Measurements from ENCODE around the gene PCDH12. TPM values are rescaled to one million over a fixed set of nuclear protein-coding genes. Genes with fewer than 3 reads are reported as not detected.

Gene PCDH12
- total RNA-seq, 2 experiments from 2014 or later: 0.76 to 1.0 TPM

DNA sequence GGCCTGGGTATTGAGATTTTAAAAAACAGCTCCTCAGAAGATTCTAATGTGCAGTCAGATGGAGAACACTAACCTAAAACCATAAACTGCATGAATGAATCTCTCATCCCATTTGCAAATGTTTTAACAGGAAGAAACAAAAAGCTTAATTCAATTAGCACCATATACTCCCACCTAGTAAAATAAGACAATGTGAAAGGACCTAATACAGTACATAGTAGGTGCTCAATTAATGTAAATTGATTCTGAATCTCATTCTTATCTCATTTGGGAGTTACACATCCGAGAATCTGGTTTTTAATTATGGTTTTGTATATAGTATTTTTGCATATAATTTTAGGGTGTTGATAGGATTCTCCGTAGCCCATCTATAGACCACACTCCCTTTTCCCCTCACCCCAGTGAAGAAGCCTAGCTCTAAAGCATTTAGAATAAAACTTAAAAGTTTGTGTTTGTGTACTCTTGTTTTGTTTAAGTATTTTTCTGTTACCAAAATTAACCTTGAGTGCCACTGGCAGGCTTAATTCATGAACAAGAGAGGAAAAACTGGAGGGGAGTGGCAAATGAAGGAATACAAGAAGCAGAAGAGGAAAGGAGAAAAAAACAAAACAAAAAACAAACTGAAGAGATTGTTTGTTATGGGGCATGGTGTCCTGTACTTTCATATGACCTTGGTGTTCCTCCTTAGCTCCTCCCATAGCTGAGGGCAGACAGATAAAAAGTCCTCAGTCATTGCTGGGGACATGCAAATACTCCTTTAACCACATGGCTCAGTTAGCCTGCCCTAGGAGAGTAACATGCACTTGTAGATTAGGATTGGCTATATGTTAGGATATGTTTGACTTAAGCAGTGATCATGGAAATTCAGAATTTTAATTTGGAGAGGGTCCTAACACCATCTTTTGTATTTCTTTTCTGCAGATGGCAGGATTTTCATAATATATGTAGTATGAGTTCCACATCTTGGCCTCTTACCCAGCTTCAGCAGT is 12.1 kb upstream of the PCDH12 start:
- ChIA-PET POLR2A (interaction anchor here (0.6 to 1.9 kb wide), 11 partner anchors 9 to 333 kb away, joined by 3 to 17 read pairs (median 4); partner anchors contain the start of genes DELE1, HDAC3, NDFIP1 and PCDH12), CTCF (interaction anchor here (0.8 to 3.6 kb wide), 8 partner anchors 11 to 306 kb away, joined by 3 to 34 read pairs (median 8); partner anchors contain the start of genes GNPDA1 and PCDH12)

- ChIA-PET CTCF (interaction anchor here (0.6 to 3.6 kb wide), 15 partner anchors 8 to 305 kb away, joined by 3 to 34 read pairs (median 4); partner anchors contain the start of genes GNPDA1, PCDH1 and PCDH12), POLR2A (interaction anchor here (0.6 to 1.9 kb wide), 11 partner anchors 8 to 332 kb away, joined by 3 to 17 read pairs (median 4); partner anchors contain the start of genes DELE1, HDAC3, NDFIP1 and RELL2)
These were observed 11.1 kb upstream of the PCDH12 start, which contains the start of gene RNF14 for GRCh38 chr5:141968914-141969608. Gene RNF14, plus strand, starts transcription at chr5:141969105. Its CDS starts 4,484 bp downstream, at chr5:141973589.

- CTCF ChIA-PET: interaction anchor here (0.7 kb wide), 1 partner anchor 54 kb away, joined by 3 read pairs; no protein-coding TSS in a partner anchor
- POLR2A ChIA-PET: no interaction called here
These were observed 8.9 kb upstream of the PCDH12 start for GRCh38 chr5:141966963-141967333.

DNA sequence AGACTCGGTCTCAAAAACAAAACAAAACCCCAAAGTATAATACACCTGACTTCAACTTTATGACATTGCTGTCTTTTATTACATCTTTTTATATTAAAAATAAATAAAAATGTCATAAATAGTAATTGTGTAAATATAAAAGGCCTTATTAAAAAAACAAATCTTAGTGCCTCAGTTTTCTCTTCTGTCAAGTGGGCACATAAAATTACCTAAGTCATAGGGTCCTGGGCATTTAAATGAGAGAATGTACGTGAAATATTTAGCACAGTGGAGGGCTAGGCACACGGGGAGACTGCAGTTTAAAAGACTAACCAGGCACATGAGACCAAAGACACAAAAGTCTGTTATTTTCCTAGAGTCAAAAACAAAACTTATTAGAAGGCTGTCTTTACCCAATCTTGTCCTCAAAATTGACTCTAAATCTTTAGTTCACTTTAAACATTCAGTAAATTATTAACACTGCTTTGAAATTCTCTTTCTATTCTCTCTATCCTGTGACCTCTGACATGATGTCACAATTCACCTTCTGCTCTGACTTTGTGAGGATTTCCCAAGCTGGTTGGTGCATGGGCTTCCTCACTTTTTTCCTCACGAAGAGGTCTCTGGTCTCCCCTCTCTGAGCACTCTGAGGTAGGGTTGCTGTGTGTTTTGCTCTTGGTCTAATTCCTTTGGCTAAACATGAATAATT is 8.4 kb upstream of the PCDH12 start:
- CTCF ChIA-PET: interaction anchor here (0.7 kb wide), 1 partner anchor 54 kb away, joined by 3 read pairs; no protein-coding TSS in a partner anchor
- POLR2A ChIA-PET: no interaction called here

- POLR2A ChIA-PET: no interaction called here
- CTCF ChIA-PET: no interaction called here
These were observed 7.1 kb upstream of the PCDH12 start for GRCh38 chr5:141965071-141965470.

GRCh38 chr5:141963701-141964100 is 5.7 kb upstream of the PCDH12 start:
- POLR2A ChIA-PET: interaction anchor here (0.6 kb wide), 1 partner anchor 28 kb away, joined by 3 read pairs; no protein-coding TSS in a partner anchor
- CTCF ChIA-PET: interaction anchor here (0.9 to 1.4 kb wide), 3 partner anchors 85 to 272 kb away, joined by 4 to 6 read pairs (median 4); no protein-coding TSS in a partner anchor

- ChIA-PET POLR2A (interaction anchor here (0.5 to 1.5 kb wide), 4 partner anchors 8 to 311 kb away, joined by 3 to 4 read pairs (median 4); partner anchors contain the start of genes DELE1 and RNF14), CTCF (interaction anchor here (1.0 to 6.9 kb wide), 19 partner anchors 8 to 324 kb away, joined by 3 to 80 read pairs (median 7); partner anchors contain the start of genes DELE1, PCDH1, RELL2 and RNF14)
These were observed 3.5 kb upstream of the PCDH12 start for GRCh38 chr5:141961466-141961865.

GRCh38 chr5:141960449-141961323 is 2.7 kb upstream of the PCDH12 start:
- ChIA-PET POLR2A (interaction anchor here (1.2 to 2.1 kb wide), 4 partner anchors 9 to 269 kb away, joined by 3 to 7 read pairs (median 4); partner anchors contain the start of genes DELE1 and RNF14), CTCF (interaction anchor here (1.0 to 6.9 kb wide), 29 partner anchors 8 to 323 kb away, joined by 3 to 80 read pairs (median 5); partner anchors contain the start of genes DELE1, PCDH1, RELL2 and RNF14)

DNA sequence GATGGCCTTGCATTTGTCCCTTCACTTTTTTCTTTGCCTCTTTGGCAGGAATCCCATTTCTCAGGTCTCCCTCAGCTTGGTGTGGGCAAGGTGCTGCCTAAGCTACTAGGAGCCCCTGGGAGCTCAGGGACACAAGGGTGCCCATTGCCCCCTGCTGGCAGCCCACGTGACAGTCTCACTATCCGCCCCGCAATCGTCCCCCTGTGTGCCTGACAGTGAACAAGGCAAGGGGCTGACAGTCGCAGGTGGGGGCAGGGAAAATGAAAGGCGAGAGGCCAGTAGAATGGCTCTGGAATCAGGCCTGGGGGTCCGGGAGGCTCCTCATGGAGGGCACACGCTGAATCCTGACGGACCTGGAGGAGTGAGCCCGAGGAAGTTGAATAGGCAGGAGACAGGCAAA is 2.0 kb upstream of the PCDH12 start:
- POLR2A ChIA-PET: interaction anchor here (1.5 to 2.1 kb wide), 2 partner anchors 37 to 268 kb away, joined by 4 to 7 read pairs; partner anchors contain the start of gene DELE1
- CTCF ChIA-PET: interaction anchor here (0.7 to 6.9 kb wide), 24 partner anchors 9 to 318 kb away, joined by 3 to 80 read pairs (median 5); partner anchors contain the start of genes PCDH1 and RNF14

- ChIA-PET POLR2A (interaction anchor here (0.7 to 2.1 kb wide), 3 partner anchors 12 to 267 kb away, joined by 3 to 7 read pairs (median 3); no protein-coding TSS in a partner anchor), CTCF (interaction anchor here (0.5 to 6.9 kb wide), 8 partner anchors 10 to 294 kb away, joined by 3 to 80 read pairs (median 6); partner anchors contain the start of gene RNF14)
These were observed 657 bp upstream of the PCDH12 start for GRCh38 chr5:141958546-141959172.

DNA sequence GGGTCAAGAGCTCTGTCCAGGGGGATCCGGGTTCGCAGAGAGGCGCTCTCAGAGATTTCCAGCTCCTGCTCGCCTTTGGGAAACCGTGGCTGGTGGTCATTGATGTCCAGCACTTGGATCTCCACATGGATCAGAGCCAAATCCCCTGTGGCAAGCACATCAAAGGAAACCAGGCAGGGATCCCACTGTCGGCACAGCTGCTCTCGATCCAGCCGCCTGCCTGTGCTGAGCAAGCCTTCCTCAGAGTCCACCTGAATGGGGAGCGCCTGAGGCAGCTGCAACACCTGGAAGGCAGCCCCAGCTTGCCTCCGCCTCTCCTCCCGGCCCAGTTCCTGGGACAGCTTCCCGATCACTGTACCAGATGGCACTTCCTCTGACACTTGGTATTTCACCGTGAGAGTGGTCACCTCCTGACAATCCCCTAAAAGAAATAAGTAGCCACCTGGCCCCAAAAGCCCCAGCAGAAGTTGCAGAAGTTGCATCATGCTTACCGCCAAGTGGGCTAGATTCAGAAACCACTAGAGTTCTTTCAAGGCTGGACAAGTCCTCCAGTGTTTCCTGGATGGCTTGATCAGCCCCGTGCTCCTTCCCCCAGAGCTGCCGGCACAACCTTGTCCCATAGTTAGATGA is 520 bp downstream of the PCDH12 start:
- ChIA-PET CTCF (interaction anchor here (1.2 to 6.9 kb wide), 5 partner anchors 12 to 264 kb away, joined by 3 to 80 read pairs (median 4); partner anchors contain the start of gene RNF14), POLR2A (interaction anchor here (0.5 to 1.1 kb wide), 2 partner anchors 90 to 266 kb away, joined by 3 read pairs; no protein-coding TSS in a partner anchor)

GRCh38 chr5:141954194-141954593 is 3.8 kb downstream of the PCDH12 start:
- CTCF ChIA-PET: interaction anchor here (0.5 kb wide), 1 partner anchor 47 kb away, joined by 3 read pairs; no protein-coding TSS in a partner anchor
- POLR2A ChIA-PET: no interaction called here

DNA sequence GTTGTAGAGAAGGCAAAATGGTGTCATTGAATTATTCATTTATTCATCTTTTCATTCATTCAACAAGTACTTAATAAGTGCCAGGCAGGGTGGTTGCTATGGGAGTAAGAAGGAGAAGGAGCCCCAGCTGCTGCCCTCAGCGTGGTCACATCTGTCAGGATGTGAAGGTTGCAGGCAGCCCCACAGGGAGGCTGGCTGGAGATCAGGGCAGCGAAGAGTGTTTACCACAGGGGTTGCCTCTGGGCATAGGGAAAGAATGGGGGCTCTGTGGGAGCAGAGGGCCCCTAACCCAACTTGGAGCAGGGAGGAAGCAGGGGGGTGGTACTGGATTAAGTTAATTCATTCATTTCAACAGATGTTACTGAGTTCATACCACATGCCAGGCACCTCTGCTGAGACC is 6.0 kb downstream of the PCDH12 start:
- ChIA-PET CTCF (interaction anchor here (1.1 to 1.2 kb wide), 2 partner anchors 9 to 18 kb away, joined by 3 read pairs; no protein-coding TSS in a partner anchor), POLR2A (no interaction called here)

DNA sequence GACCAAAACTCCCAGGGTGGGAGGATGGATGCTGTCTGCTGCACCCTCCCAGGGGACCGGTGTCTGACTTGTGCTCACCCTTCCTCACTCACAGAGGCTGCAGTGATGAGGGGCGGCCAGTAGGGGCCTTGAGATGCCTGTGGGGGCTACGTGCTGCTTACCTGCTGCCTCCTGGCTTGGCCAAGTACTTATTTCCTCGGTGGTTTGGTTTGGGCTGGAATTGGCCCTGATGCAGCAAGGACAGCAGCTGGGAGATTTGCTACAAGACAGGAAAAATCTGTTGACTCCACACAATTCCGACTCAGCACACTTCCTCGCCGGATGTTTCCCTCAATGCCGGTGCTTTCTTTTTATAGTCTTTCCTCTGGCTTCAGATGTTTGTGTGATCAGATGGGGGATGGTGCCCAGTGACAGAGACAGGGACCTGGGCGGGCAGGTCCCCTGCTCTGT is 6.6 kb downstream of the PCDH12 start:
- POLR2A ChIA-PET: no interaction called here
- CTCF ChIA-PET: interaction anchor here (1.1 to 1.2 kb wide), 2 partner anchors 9 to 19 kb away, joined by 3 read pairs; no protein-coding TSS in a partner anchor

DNA sequence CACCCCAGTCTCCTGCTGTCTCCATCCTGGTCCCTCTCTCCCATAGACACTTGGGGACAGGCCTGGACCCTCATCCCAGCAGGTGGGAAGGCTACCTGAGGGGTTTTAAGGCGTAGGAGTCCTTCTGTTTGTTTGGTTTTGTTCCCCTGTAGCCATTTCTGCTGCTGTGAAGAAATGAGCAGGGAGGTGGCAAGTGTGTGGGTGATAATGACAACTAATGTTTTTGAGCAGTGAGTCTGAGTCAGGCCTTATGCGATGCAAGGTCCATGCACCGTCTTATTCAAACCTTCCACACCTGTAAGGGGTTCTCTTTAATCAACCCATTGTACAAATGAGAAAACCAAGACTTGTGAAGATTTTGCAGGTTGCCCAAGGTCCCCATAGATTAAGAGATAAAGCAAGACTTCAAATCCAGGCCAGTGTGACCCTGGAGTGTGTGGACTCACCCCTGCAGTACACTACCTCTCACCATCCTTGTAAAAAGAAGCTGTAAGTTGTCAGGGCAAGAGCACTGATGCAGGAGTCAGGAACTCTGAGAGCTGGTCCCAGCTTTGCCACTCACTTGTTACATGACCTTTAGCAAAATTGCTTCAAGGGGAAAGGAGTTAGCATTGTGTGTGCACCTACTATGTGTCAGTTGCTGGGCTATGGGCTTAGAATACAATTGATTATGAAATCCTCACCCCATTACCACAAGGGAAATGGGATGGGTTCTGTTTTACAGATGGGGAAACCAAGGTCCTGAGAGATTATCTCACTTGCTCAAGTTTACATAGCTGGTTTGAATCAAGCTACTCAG is 7.6 kb downstream of the PCDH12 start:
- ChIA-PET POLR2A (no interaction called here), CTCF (interaction anchor here (1.1 to 1.2 kb wide), 2 partner anchors 10 to 20 kb away, joined by 3 read pairs; no protein-coding TSS in a partner anchor)
